H1 (cell line): ENCODE data around the gene SHQ1. TPM values are rescaled to one million over a fixed set of nuclear protein-coding genes. Genes with fewer than 3 reads are reported as not detected.

Experiments
- CTCF ChIA-PET: fragments of 300-600 bp; sonication (Branson Sonifier 250); formaldehyde crosslinking; loops from one replicate; lab custom pipeline; 2021; ENCODE audit not compliant: partially characterized antibody; lab: Charles Lee
- POLR2A ChIA-PET: fragments of 300-600 bp; sonication (Branson Sonifier 250); formaldehyde crosslinking; loops from one replicate; lab custom pipeline; 2021; ENCODE audit warnings: inconsistent platforms; ENCODE audit not compliant: partially characterized antibody; lab: Charles Lee
- DNase-seq, 2 experiments: peaks; one replicate each; pipeline versions ENCODE4 v3.0.0 to v3.0.0-alpha.2; 2010 to 2022; ENCODE audit warnings: low spot score in 2 of 2, low read depth in 1 of 2, mixed read lengths in 1 of 2
- FAIRE-seq: peaks from 2 replicates; lab custom pipeline; 2011; peaks lifted over from hg19 to GRCh38; lab: Jason Lieb, UNC
- H2AFZ ChIP-seq: 2 replicates; pipeline ENCODE4 v1.8.1; 2012; ENCODE audit warnings: low read length, inconsistent platforms
- H2AK5ac ChIP-seq: 2 replicates; pipeline ENCODE4 v1.6.1; 2013; ENCODE audit warnings: low read depth, low read length
- H2BK120ac ChIP-seq: replicated peaks from 2 replicates; pipeline ENCODE3; 2013; ENCODE audit warnings: low read depth, low read length, inconsistent platforms
- H2BK12ac ChIP-seq: 2 replicates; pipeline ENCODE4 v1.6.1; 2013; ENCODE audit warnings: low read depth, low read length
- H2BK15ac ChIP-seq: 2 replicates; pipeline ENCODE4 v1.6.1; 2013; ENCODE audit warnings: low read length
- H2BK20ac ChIP-seq: 2 replicates; pipeline ENCODE4 v1.6.1; 2013; ENCODE audit warnings: low read length
- H2BK5ac ChIP-seq: 2 replicates; pipeline ENCODE4 v1.6.1; 2013; ENCODE audit warnings: low read depth, low read length
- H3K14ac ChIP-seq: 2 replicates; pipeline ENCODE4 v1.6.1; 2013; ENCODE audit warnings: inconsistent platforms; ENCODE audit not compliant: insufficient read length
- H3K18ac ChIP-seq: 2 replicates; pipeline ENCODE4 v1.6.1; 2013; ENCODE audit warnings: low read length; ENCODE audit errors: extremely low read depth
- H3K23ac ChIP-seq: 2 replicates; pipeline ENCODE4 v1.6.1; 2013; ENCODE audit warnings: inconsistent platforms; ENCODE audit not compliant: insufficient read length
- H3K23me2 ChIP-seq: 2 replicates; pipeline ENCODE4 v1.6.1; 2013; ENCODE audit warnings: low read depth, low read length
- H3K27ac ChIP-seq: 2 replicates; pipeline ENCODE4 v1.6.1; 2011; ENCODE audit warnings: low read depth, low read length, inconsistent platforms
- H3K27me3 ChIP-seq, 4 experiments: replicated peaks in 1 of 4; 1 replicate in 1 of 4; 2 replicates in 3 of 4; pipeline versions ENCODE4 v1.6.1 to v1.8.1; 2011 to 2013; ENCODE audit warnings: low read length in 3 of 4, mild to moderate bottlenecking in 3 of 4, inconsistent platforms in 2 of 4, mixed read lengths in 2 of 4, moderate library complexity in 1 of 4; ENCODE audit not compliant: control insufficient read depth in 3 of 4, insufficient read depth in 3 of 4; ENCODE audit errors: extremely low read depth in 1 of 4
- H3K36me3 ChIP-seq, 4 experiments: 2 replicates each; pipeline versions ENCODE4 v1.6.1 to v1.8.1; 2011 to 2013; ENCODE audit warnings: mild to moderate bottlenecking in 4 of 4, low read length in 3 of 4, moderate library complexity in 2 of 4, control low read depth in 1 of 4, inconsistent platforms in 1 of 4; ENCODE audit not compliant: insufficient read depth in 4 of 4, control insufficient read depth in 2 of 4
- H3K4ac ChIP-seq: replicated peaks from 2 replicates; pipeline ENCODE3; 2013; ENCODE audit warnings: low read length, low read depth, mixed read lengths, inconsistent platforms; ENCODE audit not compliant: insufficient read length
- H3K4me1 ChIP-seq, 4 experiments: replicated peaks in 1 of 4; 1 replicate in 1 of 4; 2 replicates in 3 of 4; pipeline versions ENCODE4 v1.6.1 to v1.8.1; 2011 to 2013; ENCODE audit warnings: low read length in 3 of 4, inconsistent platforms in 2 of 4, mixed read lengths in 1 of 4; ENCODE audit not compliant: insufficient read depth in 4 of 4, control insufficient read depth in 3 of 4
- H3K4me2 ChIP-seq, 2 experiments: 2 replicates each; pipeline versions ENCODE4 v1.6.1 to v1.8.1; 2011 to 2013; ENCODE audit warnings: low read depth in 2 of 2, low read length in 2 of 2, control low read depth in 1 of 2, inconsistent platforms in 1 of 2, mild to moderate bottlenecking in 1 of 2; ENCODE audit not compliant: insufficient read depth in 1 of 2
- H3K4me3 ChIP-seq, 4 experiments: fragments of 200-600, 300-600 bp in 1 of 4; sonication (generic), shearing (Covaris generic), sonication (Bioruptor Twin) in 1 of 4; 2 replicates each; pipeline versions ENCODE4 v1.5.1 to v1.8.1; 2011 to 2016; ENCODE audit warnings: low read length in 4 of 4, low read depth in 3 of 4, control low read depth in 2 of 4, inconsistent platforms in 2 of 4, mild to moderate bottlenecking in 2 of 4, mixed read lengths in 1 of 4, moderate library complexity in 1 of 4; ENCODE audit not compliant: insufficient read depth in 2 of 4; ENCODE audit errors: extremely low read depth in 1 of 4
- H3K56ac ChIP-seq: replicated peaks from 2 replicates; pipeline ENCODE3; 2013; ENCODE audit warnings: low read depth, mild to moderate bottlenecking, mixed read lengths, low read length, inconsistent platforms; ENCODE audit not compliant: insufficient read length
- H3K79me1 ChIP-seq: 2 replicates; pipeline ENCODE4 v1.6.1; 2013; ENCODE audit warnings: low read depth, low read length, control low read depth
- H3K79me2 ChIP-seq, 2 experiments: 2 replicates each; pipeline versions ENCODE4 v1.6.1 to v1.8.1; 2012 to 2013; ENCODE audit warnings: low read length in 2 of 2, mild to moderate bottlenecking in 2 of 2, inconsistent platforms in 1 of 2; ENCODE audit not compliant: insufficient read depth in 2 of 2, control insufficient read depth in 1 of 2
- H3K9ac ChIP-seq, 4 experiments: replicated peaks in 1 of 4; 1 replicate in 1 of 4; 2 replicates in 3 of 4; pipeline versions ENCODE4 v1.6.1 to v1.8.1; 2011 to 2013; ENCODE audit warnings: low read depth in 3 of 4, low read length in 3 of 4, control low read depth in 2 of 4, mild to moderate bottlenecking in 2 of 4, moderate library complexity in 2 of 4, inconsistent platforms in 1 of 4; ENCODE audit errors: extremely low read depth in 1 of 4
- H3K9me3 ChIP-seq, 2 experiments: 2 replicates each; pipeline versions ENCODE4 v1.6.1 to v1.8.1; 2012 to 2013; ENCODE audit warnings: mild to moderate bottlenecking in 2 of 2, moderate library complexity in 2 of 2, control low read depth in 1 of 2, inconsistent platforms in 1 of 2, low read depth in 1 of 2, low read length in 1 of 2, mixed read lengths in 1 of 2; ENCODE audit not compliant: insufficient read depth in 2 of 2
- H4K20me1 ChIP-seq, 2 experiments: replicated peaks in 1 of 2; 2 replicates each; pipeline versions ENCODE3 to v1.8.1; 2011 to 2013; ENCODE audit warnings: inconsistent platforms in 2 of 2, low read length in 2 of 2, mild to moderate bottlenecking in 1 of 2; ENCODE audit not compliant: insufficient read depth in 2 of 2, control insufficient read depth in 1 of 2
- H4K5ac ChIP-seq: 2 replicates; pipeline ENCODE4 v1.6.1; 2013; ENCODE audit warnings: low read length, low read depth, mixed read lengths, inconsistent platforms; ENCODE audit not compliant: insufficient read length
- H4K8ac ChIP-seq: 2 replicates; pipeline ENCODE4 v1.8.0; 2013; ENCODE audit warnings: mild to moderate bottlenecking, moderate library complexity, low read length, inconsistent platforms; ENCODE audit not compliant: insufficient read depth; ENCODE audit errors: extremely low read depth
- H4K91ac ChIP-seq: replicated peaks from 2 replicates; pipeline ENCODE3; 2013; ENCODE audit warnings: low read length, mixed read lengths, inconsistent platforms; ENCODE audit not compliant: insufficient read length
- SUZ12 ChIP-seq: fragments of 200-600 bp; sonication (generic); IDR thresholded peaks from 2 replicates; pipeline ENCODE4 v1.6.1; 2012; ENCODE audit warnings: mild to moderate bottlenecking, inconsistent platforms, low read length, moderate library complexity, mixed read lengths
- WGBS, 2 experiments: shearing (Covaris generic) in 1 of 2; methylation state at CpG; one replicate each; pipeline versions ENCODE4 v1.1.6 to v1.1.7; 2013 to 2015; ENCODE audit warnings: low lambda C conversion rate in 2 of 2, mixed read lengths in 2 of 2, inconsistent platforms in 1 of 2, low coverage in 1 of 2, missing lambda C conversion rate in 1 of 2; ENCODE audit not compliant: insufficient replicate concordance in 2 of 2, insufficient coverage in 1 of 2, insufficient read length in 1 of 2; ENCODE audit errors: extremely low coverage in 1 of 2, missing lambda C conversion rate in 1 of 2; 5-methylcytosine and 5-hydroxymethylcytosine counted together
- polyA plus RNA-seq, 7 experiments: library from polyadenylated mRNA; depleted of rRNA in 3 of 7; stranded (reverse) in 5 of 7; unstranded in 2 of 7; fragments of >200 nt in 5 of 7; fragments of 200-250 nt in 2 of 7; gene quantifications; 1 replicate in 5 of 7; 2 replicates in 1 of 7; 4 replicates in 1 of 7; pipeline versions ENCODE4 v1.2.1 to v1.2.3, GENCODE V29; 2011 to 2013; ENCODE audit warnings: missing spikeins in 2 of 7, mixed read lengths in 2 of 7
- total RNA-seq: library from RNA; stranded (reverse); fragmentation: NEBNext Ultra II Directional; extraction: Animal tissue kit (Norgen Biotek cat#: 25700); gene quantifications from 2 replicates; pipeline ENCODE4 v1.2.1, GENCODE V29; 2021

SHQ1 gene
- total and polyA plus RNA-seq, 2 of the 8 experiments (the other 6 are each of a cell fraction or from before 2014, with no cell fraction given) = 10.7 to 34.4 TPM

DNA sequence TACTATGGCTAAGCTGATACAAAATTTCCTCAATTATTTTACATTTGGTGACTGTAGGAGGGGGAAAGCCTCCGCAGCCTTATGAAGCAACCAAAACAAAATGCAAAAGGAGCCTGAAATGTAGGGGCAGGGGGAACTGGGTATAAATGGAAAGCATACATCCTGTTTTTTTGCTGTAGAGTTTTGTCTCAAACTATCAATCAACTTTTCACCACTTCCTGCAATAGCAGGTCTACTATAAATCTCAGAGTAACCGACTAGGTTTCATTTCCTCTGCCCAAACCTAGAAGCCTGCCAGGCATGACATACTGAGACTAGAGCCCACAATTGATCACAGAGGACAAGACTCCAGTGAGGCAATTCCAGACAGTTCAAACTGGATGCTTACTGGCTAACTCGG, 91.3 kb downstream of the SHQ1 start:
- no peaks in the 10 kb centered on the region for H4K20me1 ChIP-seq
- no peak overlapping the region for H4K8ac ChIP-seq
- DNase-seq (no peak), FAIRE-seq (no peak)
- H4K5ac ChIP-seq = no peak overlapping the region
- H2AFZ ChIP-seq = no peak overlapping the region
- no peak overlapping the region for H3K18ac ChIP-seq
- H2BK20ac ChIP-seq = no peak overlapping the region
- H3K23ac ChIP-seq = no peak overlapping the region
- no peak overlapping the region for H3K4me3 ChIP-seq
- H3K56ac ChIP-seq = no peak overlapping the region
- H3K9me3 ChIP-seq = no peaks in the 10 kb centered on the region
- no peak overlapping the region for H2BK12ac ChIP-seq
- no peak overlapping the region for H3K9ac ChIP-seq
- peaks cover 1% of the 10 kb centered on the region; the same call in 1 of the 2 replicates for H3K23me2 ChIP-seq
- no peak overlapping the region for H3K4me2 ChIP-seq
- no peak for TF ChIP-seq SUZ12
- no peaks in the 10 kb centered on the region for H3K27me3 ChIP-seq
- 87% methylated on average over 3 of the region's 3 CpGs; no CpG with 5 or more reads in 1 of the 2 experiments for WGBS, 2 experiments
- no peak overlapping the region for H4K91ac ChIP-seq
- no peaks in the 10 kb centered on the region for H3K4me1 ChIP-seq
- ChIA-PET CTCF (interaction anchor here (1.8 kb wide), 1 partner anchor 91 kb away, joined by 4 read pairs; no protein-coding TSS in a partner anchor), POLR2A (no interaction called here)
- H3K14ac ChIP-seq = no peak overlapping the region
- H2BK120ac ChIP-seq = no peak overlapping the region
- H3K79me2 ChIP-seq = no peaks in the 10 kb centered on the region
- H3K79me1 ChIP-seq = no peaks in the 10 kb centered on the region
- no peak overlapping the region for H3K4ac ChIP-seq
- no peak overlapping the region for H2BK5ac ChIP-seq
- no peaks in the 10 kb centered on the region for H3K36me3 ChIP-seq
- no peak overlapping the region for H2BK15ac ChIP-seq
- H3K27ac ChIP-seq = no peak overlapping the region
- no peak overlapping the region for H2AK5ac ChIP-seq
